Stimulated activated effector memory CD8-positive, alpha-beta T cell treated with anti-CD3 and anti-CD28 coated beads, Interleukin-12 subunit alpha, Interleukin-12 subunit beta, amount 100 ng/mL, for 72 hours (primary cell): Measurements from ENCODE around the gene IGSF8.

Experiments used
- ATAC-seq: fragments of 150-1000 bp; cut with Tn5 transposase; 2 replicates; pipeline ENCODE4 v1.10.0; 2021
- DNase-seq, 2 donors: peaks; one replicate each; pipeline ENCODE4 v3.0.0; 2021 to 2022; ENCODE audit warnings: low spot score in 2 of 2
- H3K27ac Mint-ChIP-seq: one replicate; pipeline ENCODE4 v1.8.0; 2022; ENCODE audit warnings: mild to moderate bottlenecking, mixed read lengths
- H3K36me3 Mint-ChIP-seq: one replicate; pipeline ENCODE4 v1.8.0; 2022; ENCODE audit warnings: mild to moderate bottlenecking, mixed read lengths
- H3K4me1 Mint-ChIP-seq: one replicate; pipeline ENCODE4 v1.8.0; 2022; ENCODE audit warnings: mixed read lengths
- H3K4me3 Mint-ChIP-seq: one replicate; pipeline ENCODE4 v1.8.0; 2022; ENCODE audit warnings: mild to moderate bottlenecking, mixed read lengths
- H3K9me3 Mint-ChIP-seq: one replicate; pipeline ENCODE4 v1.8.0; 2022; ENCODE audit warnings: mixed read lengths

The IGSF8 gene

DNA sequence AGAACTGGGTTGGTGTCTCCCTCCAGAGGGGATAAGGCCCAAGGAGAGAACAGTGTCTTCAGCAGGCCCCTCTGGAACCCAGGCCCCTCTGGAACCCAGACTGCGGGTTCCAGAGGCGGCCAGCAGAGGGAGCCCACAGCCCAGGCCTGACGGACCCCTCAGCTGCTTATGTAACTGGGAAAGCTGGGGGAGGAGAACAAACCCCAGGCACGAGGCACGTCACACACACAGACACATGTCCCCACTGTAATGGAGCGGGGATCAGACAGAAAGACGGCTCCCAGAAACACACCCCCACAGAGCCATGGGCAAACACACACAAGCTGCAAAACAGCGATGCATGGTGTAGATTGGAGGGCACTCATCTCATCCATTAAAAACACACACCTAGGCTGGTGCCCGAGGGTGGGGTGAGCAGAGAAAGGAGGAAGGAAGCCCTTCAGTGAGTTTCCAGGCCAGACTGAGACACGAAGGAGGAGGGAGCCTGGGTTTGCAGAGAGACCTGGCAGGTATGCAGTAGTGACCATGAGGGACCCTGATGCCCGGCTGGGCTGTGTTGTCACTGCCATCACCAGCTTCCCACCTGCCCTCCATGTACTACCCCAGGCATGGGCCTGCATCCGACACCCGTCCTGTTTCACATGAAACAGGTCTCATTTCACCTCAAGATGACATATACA lies 2.8 kb upstream of the IGSF8 start:
- Mint-ChIP-seq H3K4me1 (peaks cover 55% of the 10 kb centered on the region), H3K27ac (peak overlapping the region; percentile 89), H3K9me3 (no peaks in the 10 kb centered on the region), H3K4me3 (peak overlapping the region; percentile 29), H3K36me3 (peaks cover 24% of the 10 kb centered on the region)
- ATAC-seq, result peak; percentile 43
- peak; percentile 49 to 81 for DNase-seq

GRCh38 chr1:160099716-160100375 lies 1.4 kb upstream of the IGSF8 start:
- Mint-ChIP-seq H3K4me3 (peak overlapping the region; percentile 90), H3K4me1 (peaks cover 63% of the 10 kb centered on the region), H3K36me3 (peaks cover 24% of the 10 kb centered on the region), H3K9me3 (no peaks in the 10 kb centered on the region), H3K27ac (peak overlapping the region; percentile 93)
- no peak for ATAC-seq
- DNase-seq, result no peak

GRCh38 chr1:160098852-160099561 lies 588 bp upstream of the IGSF8 start:
- H3K4me3 Mint-ChIP-seq, result peak overlapping the region; percentile 90
- peak; percentile 84 for ATAC-seq
- H3K36me3 Mint-ChIP-seq, result peaks cover 24% of the 10 kb centered on the region
- H3K4me1 Mint-ChIP-seq, result peaks cover 63% of the 10 kb centered on the region
- DNase-seq, result peak; percentile 92 to 97
- H3K9me3 Mint-ChIP-seq, result no peaks in the 10 kb centered on the region
- H3K27ac Mint-ChIP-seq, result peak overlapping the region; percentile 93

DNA sequence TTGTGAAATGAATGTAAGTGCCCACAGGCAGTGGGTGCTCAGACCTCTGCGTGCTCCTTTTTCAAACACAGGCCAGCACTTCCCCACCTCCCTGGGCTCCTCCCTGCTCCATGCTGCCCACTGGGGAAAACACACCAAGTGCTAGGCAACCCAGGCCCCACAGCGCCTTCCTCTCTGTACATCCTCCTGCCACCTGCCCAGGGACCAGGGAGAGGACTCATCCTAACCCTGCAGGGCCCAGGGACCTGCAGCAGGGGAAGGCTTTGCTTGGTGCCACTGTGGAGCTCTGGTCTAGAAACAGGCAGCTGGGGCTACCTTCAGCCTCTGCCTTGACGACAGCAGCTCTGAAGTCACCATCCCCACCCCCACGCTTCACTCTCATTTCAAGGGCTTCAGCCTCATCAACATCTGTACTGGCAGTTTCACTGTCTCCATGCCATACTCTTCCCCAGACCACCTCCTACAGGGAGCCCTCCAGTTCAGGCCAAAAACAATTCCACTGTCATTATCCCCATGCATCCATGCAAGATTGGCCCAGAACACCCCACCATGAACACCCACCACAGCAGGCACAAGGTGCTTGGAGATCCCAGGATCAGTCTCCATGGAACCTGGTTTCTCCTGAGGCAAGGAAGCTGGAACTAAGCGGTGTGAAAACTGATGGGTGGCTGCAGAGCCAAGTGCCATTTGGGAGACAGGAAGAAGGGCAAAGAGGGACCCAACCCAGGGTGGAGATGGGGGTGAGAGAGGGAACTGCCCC lies 1.1 kb downstream of the IGSF8 start:
- peaks cover 24% of the 10 kb centered on the region for H3K36me3 Mint-ChIP-seq
- H3K9me3 Mint-ChIP-seq, result no peaks in the 10 kb centered on the region
- peak overlapping the region; percentile 93 for H3K27ac Mint-ChIP-seq
- ATAC-seq, result no peak
- peaks cover 51% of the 10 kb centered on the region for H3K4me1 Mint-ChIP-seq
- H3K4me3 Mint-ChIP-seq, result peak overlapping the region; percentile 90
- DNase-seq, result peak in 1 of 2 donors; percentile 56

GRCh38 chr1:160096274-160097116 lies 1.9 kb downstream of the IGSF8 start:
- peaks cover 51% of the 10 kb centered on the region for H3K4me1 Mint-ChIP-seq
- no peak for DNase-seq

DNA sequence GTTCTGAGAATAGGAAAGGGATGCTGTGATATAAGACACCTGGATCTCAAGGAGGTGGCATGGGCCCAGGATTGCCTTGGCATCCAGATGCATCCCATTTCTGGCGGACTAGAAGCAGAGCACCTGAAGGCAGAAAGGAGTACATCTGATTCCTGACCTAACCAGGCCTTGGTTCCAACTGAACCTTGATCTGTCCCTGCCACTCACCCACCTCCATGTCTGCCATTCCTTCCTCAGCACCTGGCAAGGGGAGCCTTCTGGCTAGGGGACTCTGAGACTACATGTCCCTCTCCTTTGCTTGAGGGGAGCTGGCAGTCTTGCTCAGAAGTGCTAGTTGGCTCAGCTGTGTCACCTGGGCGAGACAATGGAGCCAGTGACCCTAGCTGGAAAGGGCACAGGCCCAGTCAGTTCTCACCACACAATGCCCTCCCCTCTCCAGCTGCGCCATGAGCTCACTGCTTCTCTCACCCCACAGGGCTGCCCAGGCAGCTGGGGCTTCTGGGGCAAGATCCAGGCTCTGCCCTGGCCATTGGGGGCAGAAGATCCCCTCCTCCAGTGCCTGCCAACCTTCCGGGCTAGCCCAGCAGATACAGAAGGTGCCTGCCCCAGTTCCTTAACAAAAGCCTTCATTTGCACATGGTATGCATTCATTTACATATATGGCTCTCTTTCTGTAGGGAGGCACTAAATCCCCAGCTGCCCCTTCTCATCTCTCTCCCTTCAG lies 2.9 kb downstream of the IGSF8 start:
- Mint-ChIP-seq H3K4me1 (peaks cover 45% of the 10 kb centered on the region), H3K36me3 (peaks cover 39% of the 10 kb centered on the region), H3K27ac (peak overlapping the region; percentile 93)

More at GRCh38 chr1:160096274-160097116, 1.9 kb downstream of the IGSF8 start:
- Mint-ChIP-seq H3K36me3 (peaks cover 32% of the 10 kb centered on the region), H3K9me3 (no peaks in the 10 kb centered on the region), H3K4me3 (peak overlapping the region; percentile 90), H3K27ac (peak overlapping the region; percentile 93)
- no peak for ATAC-seq

GRCh38 chr1:160094806-160095205 lies 3.6 kb downstream of the IGSF8 start:
- Mint-ChIP-seq H3K4me1 (peaks cover 41% of the 10 kb centered on the region), H3K9me3 (no peaks in the 10 kb centered on the region), H3K4me3 (no peak overlapping the region), H3K27ac (no peak overlapping the region), H3K36me3 (peaks cover 41% of the 10 kb centered on the region)
- DNase-seq (no peak), ATAC-seq (no peak)

More for the DNA sequence above, 2.9 kb downstream of the IGSF8 start:
- no peak for DNase-seq
- ATAC-seq, result no peak
- no peaks in the 10 kb centered on the region for H3K9me3 Mint-ChIP-seq
- H3K4me3 Mint-ChIP-seq, result no peak overlapping the region

GRCh38 chr1:160094291-160094625 lies 4.2 kb downstream of the IGSF8 start:
- peaks cover 35% of the 10 kb centered on the region for H3K4me1 Mint-ChIP-seq
- DNase-seq (no peak), ATAC-seq (no peak)
- no peak overlapping the region for H3K4me3 Mint-ChIP-seq
- H3K36me3 Mint-ChIP-seq, result peaks cover 46% of the 10 kb centered on the region
- no peak overlapping the region for H3K27ac Mint-ChIP-seq
- H3K9me3 Mint-ChIP-seq, result no peaks in the 10 kb centered on the region

- Mint-ChIP-seq H3K4me1 (peaks cover 32% of the 10 kb centered on the region), H3K4me3 (no peak overlapping the region), H3K27ac (no peak overlapping the region), H3K36me3 (peaks cover 46% of the 10 kb centered on the region), H3K9me3 (no peaks in the 10 kb centered on the region)
- no peak for ATAC-seq
- no peak for DNase-seq
These were observed 4.7 kb downstream of the IGSF8 start for GRCh38 chr1:160093624-160094290.

GRCh38 chr1:160093069-160093395 lies 5.4 kb downstream of the IGSF8 start:
- H3K4me3 Mint-ChIP-seq, result no peak overlapping the region
- H3K4me1 Mint-ChIP-seq, result peaks cover 32% of the 10 kb centered on the region
- H3K36me3 Mint-ChIP-seq, result peaks cover 46% of the 10 kb centered on the region
- no peak overlapping the region for H3K27ac Mint-ChIP-seq
- ATAC-seq (no peak), DNase-seq (no peak)
- no peaks in the 10 kb centered on the region for H3K9me3 Mint-ChIP-seq

DNA sequence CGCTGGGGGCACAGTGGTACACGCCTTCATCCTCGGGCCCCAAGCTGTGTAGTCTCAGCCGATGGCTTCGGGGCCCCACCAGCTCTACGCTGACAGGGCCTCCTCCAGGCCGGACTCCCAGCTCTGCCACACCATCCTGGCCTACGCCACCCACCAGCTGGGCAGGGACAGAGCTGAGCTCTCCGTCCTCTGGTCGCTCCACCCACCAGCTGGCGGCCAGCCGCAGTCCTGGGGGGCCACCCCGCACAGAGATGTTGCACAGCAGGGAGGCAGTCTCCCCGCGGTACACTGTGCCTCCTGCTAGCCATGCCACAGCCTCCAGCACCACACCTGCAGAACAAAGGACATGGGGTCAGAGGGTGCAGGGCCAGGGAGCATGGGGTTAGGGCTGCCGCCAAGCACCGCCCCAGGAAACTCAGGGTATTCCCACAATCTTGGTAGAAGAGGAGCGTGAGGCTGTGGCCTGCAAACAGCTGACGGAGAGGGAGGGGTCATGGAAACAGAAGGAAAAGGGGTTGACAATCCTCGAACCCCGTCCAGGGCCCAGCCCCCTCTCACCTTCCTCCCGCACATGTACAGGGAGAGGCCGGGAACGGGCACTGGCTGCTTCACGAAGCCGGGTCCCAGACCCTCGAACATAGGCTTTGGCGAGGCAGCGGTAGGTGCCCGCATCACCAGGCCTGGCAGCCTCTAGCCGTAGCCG lies 5.9 kb downstream of the IGSF8 start:
- ATAC-seq (no peak), DNase-seq (no peak)
- peak overlapping the region; percentile 62 for H3K27ac Mint-ChIP-seq
- no peaks in the 10 kb centered on the region for H3K9me3 Mint-ChIP-seq
- H3K4me1 Mint-ChIP-seq, result peaks cover 27% of the 10 kb centered on the region
- H3K36me3 Mint-ChIP-seq, result peaks cover 41% of the 10 kb centered on the region
- H3K4me3 Mint-ChIP-seq, result no peak overlapping the region

GRCh38 chr1:160091666-160092223 lies 6.7 kb downstream of the IGSF8 start:
- H3K4me3 Mint-ChIP-seq, result no peak overlapping the region
- DNase-seq (no peak), ATAC-seq (no peak)
- no peaks in the 10 kb centered on the region for H3K9me3 Mint-ChIP-seq
- peaks cover 42% of the 10 kb centered on the region for H3K36me3 Mint-ChIP-seq
- peaks cover 19% of the 10 kb centered on the region for H3K4me1 Mint-ChIP-seq
- H3K27ac Mint-ChIP-seq, result peak overlapping the region; percentile 62

GRCh38 chr1:160090760-160091159 lies 7.7 kb downstream of the IGSF8 start:
- Mint-ChIP-seq H3K4me3 (no peak overlapping the region), H3K9me3 (no peaks in the 10 kb centered on the region), H3K4me1 (peaks cover 13% of the 10 kb centered on the region), H3K27ac (peak overlapping the region; percentile 62), H3K36me3 (peaks cover 50% of the 10 kb centered on the region)
- ATAC-seq (no peak), DNase-seq (no peak)
